Stomach (tissue), 9 donors: ENCODE data around the gene BDH1. TPM values are rescaled to one million over a fixed set of nuclear protein-coding genes. Genes with fewer than 3 reads are reported as not detected.
A peak's percentile ranks its signal among the peaks of the same experiment; 100 is the strongest.
"Not testable (repeated sequence)": the region's sequence is repeated elsewhere in the genome, so short reads cannot be mapped to it uniquely, and the experiment has no call there.

Experiments used
- DNase-seq, 2 donors: peaks; one replicate each; pipeline versions ENCODE4 v3.0.0 to v3.0.0-alpha.2; 2013 to 2019
- H3K27ac ChIP-seq, 5 donors: fragments of 200-600 bp in 4 of 5; sonication (generic) in 4 of 5; one replicate each; pipeline ENCODE4 v1.5.1; 2013 to 2019; ENCODE audit warnings: mild to moderate bottlenecking in 1 of 5, moderate library complexity in 1 of 5
- H3K27me3 ChIP-seq, 3 donors: fragments of 200-600 bp; sonication (generic); one replicate each; pipeline ENCODE4 v1.5.1; 2017 to 2019; ENCODE audit warnings: mixed run types in 1 of 3
- H3K36me3 ChIP-seq, 4 donors: fragments of 200-600 bp; sonication (generic); 1 replicate in 3 of 4; 2 replicates in 1 of 4; pipeline ENCODE4 v1.5.1; 2016 to 2019
- H3K4me1 ChIP-seq, 4 donors: fragments of 200-600 bp; sonication (generic); one replicate each; pipeline ENCODE4 v1.5.1; 2016 to 2019
- H3K4me3 ChIP-seq, 4 donors: fragments of 200-600 bp; sonication (generic) in 3 of 4; one replicate each; pipeline ENCODE4 v1.5.1; 2016 to 2019; ENCODE audit warnings: mild to moderate bottlenecking in 1 of 4
- H3K9me3 ChIP-seq, 4 donors: fragments of 200-600 bp; sonication (generic); one replicate each; pipeline ENCODE4 v1.5.1; 2016 to 2019
- CTCF ChIP-seq, 7 experiments: fragments of 450-650 bp in 4 of 7; fragments of 200-600 bp in 3 of 7; sonication (generic) in 3 of 7; IDR thresholded peaks; one replicate each; pipeline ENCODE4 v1.5.1; 2016 to 2019; ENCODE audit warnings: antibody characterized with exemption in 7 of 7, control low read depth in 2 of 7, mild to moderate bottlenecking in 1 of 7
- EP300 ChIP-seq: sonication (generic); formaldehyde crosslinking; IDR thresholded peaks from one replicate; pipeline ENCODE4 v1.6.1; 2017; ENCODE audit warnings: antibody characterized with exemption
- POLR2A ChIP-seq, 4 donors: fragments of 450-650 bp; IDR thresholded peaks; one replicate each; pipeline ENCODE4 v1.6.1; 2016; ENCODE audit warnings: antibody characterized with exemption in 4 of 4, control low read depth in 2 of 4, mild to moderate bottlenecking in 1 of 4, moderate library complexity in 1 of 4
- POLR2AphosphoS5 ChIP-seq, 3 donors: sonication (generic); formaldehyde crosslinking; IDR thresholded peaks; one replicate each; pipeline ENCODE4 v1.6.1; 2016; ENCODE audit warnings: antibody characterized with exemption in 3 of 3
- WGBS, 5 donors: extraction: QIAGEN DNeasy Blood & Tissue Kit in 3 of 5; methylation state at CpG; one replicate each; pipeline versions ENCODE4 v1.1.5 to v1.1.7; 2013 to 2018; 5-methylcytosine and 5-hydroxymethylcytosine counted together
- intact Hi-C: fragments of 100-400 bp; cut with DNase I; formaldehyde crosslinking; loops from one replicate; pipeline ENCODE4 v1.15.1; 2023; ENCODE audit warnings: low total_unique reads
- polyA plus RNA-seq, 3 donors: library from polyadenylated mRNA; stranded (reverse); fragments of 200-250 nt; gene quantifications; one replicate each; pipeline ENCODE4 v1.2.3, GENCODE V29; 2013
- total RNA-seq, 5 donors: library from RNA; depleted of rRNA; stranded (reverse); fragments of >200 nt; gene quantifications; one replicate each; pipeline versions ENCODE4 v1.1.0 to v1.2.3, GENCODE V29; 2014 to 2016
- donor health status: healthy with polysubstance abuse.
- donor health status: Bipolar disorder and iron deficiency.
- donor health status: healthy.

BDH1 gene
- total and polyA plus RNA-seq, 8 donors, result 3.5 to 128 (median 20.6) TPM

- H3K4me3 ChIP-seq, result no peak overlapping the region
- H3K36me3 ChIP-seq, result no peaks in the 10 kb centered on the region
- peak overlapping the region in 3 of 5 donors; percentile 26 to 70 (median 32) for H3K27ac ChIP-seq
- H3K9me3 ChIP-seq, result no peaks in the 10 kb centered on the region
- peak; percentile 61 to 88 for DNase-seq
- WGBS, 5 donors, result 34 to 56% (median 43%) methylated on average over 4 of the region's 4 CpGs
- intact Hi-C loops, result no loop called here
- no peaks in the 10 kb centered on the region for H3K27me3 ChIP-seq
- TF ChIP-seq EP300, result no peak
- peak in 1 of 3 donors; percentile 34 for TF ChIP-seq POLR2AphosphoS5 (IDR thresholded peaks at IDR 0.05)
- H3K4me1 ChIP-seq, result peaks cover 0 to 11% (median 0%) of the 10 kb centered on the region in 4 donors
Observed at GRCh38 chr3:197590313-197590962, 34.7 kb upstream of the BDH1 start.

DNA sequence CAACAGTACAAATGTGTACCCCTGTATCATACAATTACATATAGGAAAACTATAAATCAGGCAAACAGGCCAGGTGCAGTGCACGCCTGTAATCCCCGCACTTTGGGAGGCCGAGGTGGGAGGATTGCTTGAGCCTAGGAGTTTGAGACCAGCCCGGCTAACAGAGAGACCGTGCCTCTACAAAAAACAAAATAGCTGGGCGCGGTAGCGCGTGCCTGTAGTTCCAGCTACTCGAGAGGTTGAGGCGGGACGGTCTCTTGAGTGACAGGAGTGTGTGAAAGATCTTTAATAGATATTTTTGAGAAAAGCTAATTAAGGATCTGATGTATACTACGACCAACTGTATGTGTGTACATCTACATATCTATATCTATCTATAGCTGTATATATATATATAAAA is 33.8 kb upstream of the BDH1 start:
- no peak overlapping the region for H3K27ac ChIP-seq
- DNase-seq, result no peak
- no peaks in the 10 kb centered on the region for H3K27me3 ChIP-seq
- intact Hi-C loops, result no loop called here
- no peak overlapping the region for H3K4me3 ChIP-seq
- peaks cover 0 to 11% (median 0%) of the 10 kb centered on the region in 4 donors for H3K4me1 ChIP-seq
- H3K36me3 ChIP-seq, result no peaks in the 10 kb centered on the region
- 83 to 91% (median 90%) methylated on average over 13 of the region's 13 CpGs for WGBS, 5 donors
- no peaks in the 10 kb centered on the region for H3K9me3 ChIP-seq
- TF ChIP-seq EP300 (no peak), POLR2AphosphoS5 (IDR thresholded peaks at IDR 0.05) (no peak), CTCF (IDR thresholded peaks at IDR 0.05) (no peak), POLR2A (IDR thresholded peaks at IDR 0.05) (no peak)

DNA sequence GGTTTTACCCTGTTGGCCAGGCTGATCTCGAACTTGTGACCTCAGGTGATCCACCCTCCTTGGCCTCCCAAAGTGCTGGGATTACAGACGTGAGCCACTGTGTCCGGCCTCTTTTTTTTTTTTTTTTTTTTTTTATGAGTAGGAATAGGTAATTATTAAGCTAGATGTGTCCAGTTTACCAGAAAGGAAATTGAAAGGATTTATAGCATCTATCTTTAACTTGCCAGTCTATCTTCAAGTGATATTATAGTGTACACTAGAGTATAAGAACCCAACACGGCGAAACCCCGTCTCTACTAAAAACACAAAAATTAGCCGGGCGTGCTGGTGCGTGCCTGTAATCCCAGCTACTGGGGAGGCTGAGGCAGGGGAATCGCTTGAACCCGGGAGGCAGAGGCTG is 31.0 kb upstream of the BDH1 start:
- H3K36me3 ChIP-seq, H3K27ac ChIP-seq, H3K9me3 ChIP-seq, H3K27me3 ChIP-seq, intact Hi-C loops, H3K4me3 ChIP-seq, DNase-seq: not testable (repeated sequence)
- H3K4me1 ChIP-seq, result peaks cover 0 to 11% (median 0%) of the 10 kb centered on the region in 4 donors
- 78 to 89% (median 86%) methylated on average over 11 of the region's 11 CpGs for WGBS, 5 donors

DNA sequence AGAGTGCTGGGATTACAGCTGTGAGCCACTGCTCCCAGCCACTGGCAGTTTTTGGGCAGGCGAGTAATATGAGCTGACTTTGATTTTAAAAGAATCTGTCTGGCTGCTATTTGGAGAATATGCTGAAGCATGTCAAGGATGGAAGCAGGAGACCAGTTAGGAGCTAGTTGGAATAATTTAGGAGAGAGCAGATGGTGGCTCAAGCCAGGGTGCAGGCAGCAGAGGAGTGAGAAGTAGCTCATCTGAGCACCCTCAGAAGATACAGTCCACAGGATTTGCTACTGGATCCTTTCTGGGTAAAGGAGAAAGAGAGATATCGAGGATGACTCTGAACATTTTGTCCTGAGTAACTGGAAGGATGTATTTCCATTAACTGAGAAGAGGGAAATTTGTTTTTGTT is 30.4 kb upstream of the BDH1 start:
- WGBS, 5 donors, result 88 to 97% (median 94%) methylated on average over 2 of the region's 2 CpGs
- no peaks in the 10 kb centered on the region for H3K9me3 ChIP-seq
- H3K4me3 ChIP-seq, result no peak overlapping the region
- no peak for DNase-seq
- peaks cover 0 to 11% (median 0%) of the 10 kb centered on the region in 4 donors for H3K4me1 ChIP-seq
- H3K27ac ChIP-seq, result no peak overlapping the region
- intact Hi-C loops, result no loop called here
- no peak for TF ChIP-seq EP300
- TF ChIP-seq CTCF (IDR thresholded peaks at IDR 0.05), result no peak
- no peak for TF ChIP-seq POLR2A (IDR thresholded peaks at IDR 0.05)
- no peak for TF ChIP-seq POLR2AphosphoS5 (IDR thresholded peaks at IDR 0.05)
- no peaks in the 10 kb centered on the region for H3K27me3 ChIP-seq
- no peaks in the 10 kb centered on the region for H3K36me3 ChIP-seq

GRCh38 chr3:197584733-197585132 is 29.0 kb upstream of the BDH1 start:
- Histone ChIP-seq H3K36me3 (no peaks in the 10 kb centered on the region), H3K9me3 (no peaks in the 10 kb centered on the region), H3K4me1 (no peaks in the 10 kb centered on the region), H3K4me3 (no peak overlapping the region), H3K27ac (no peak overlapping the region), H3K27me3 (no peaks in the 10 kb centered on the region)
- intact Hi-C loops, result no loop called here
- 87 to 96% (median 90%) methylated on average over 5 of the region's 5 CpGs for WGBS, 5 donors
- TF ChIP-seq CTCF (IDR thresholded peaks at IDR 0.05) (no peak), EP300 (no peak), POLR2A (IDR thresholded peaks at IDR 0.05) (no peak), POLR2AphosphoS5 (IDR thresholded peaks at IDR 0.05) (no peak)
- DNase-seq, result no peak
